Stimulated activated CD4-positive, alpha-beta T cell treated with anti-CD3 and anti-CD28 coated beads, Interleukin-4, amount 100 ng/mL, for 4 hours (primary cell): ENCODE measurements around the gene EBF3.

Experiments used
- DNase-seq, 2 experiments: peaks; one replicate each; pipeline ENCODE4 v3.0.0-alpha.2; 2020

EBF3 gene

DNA sequence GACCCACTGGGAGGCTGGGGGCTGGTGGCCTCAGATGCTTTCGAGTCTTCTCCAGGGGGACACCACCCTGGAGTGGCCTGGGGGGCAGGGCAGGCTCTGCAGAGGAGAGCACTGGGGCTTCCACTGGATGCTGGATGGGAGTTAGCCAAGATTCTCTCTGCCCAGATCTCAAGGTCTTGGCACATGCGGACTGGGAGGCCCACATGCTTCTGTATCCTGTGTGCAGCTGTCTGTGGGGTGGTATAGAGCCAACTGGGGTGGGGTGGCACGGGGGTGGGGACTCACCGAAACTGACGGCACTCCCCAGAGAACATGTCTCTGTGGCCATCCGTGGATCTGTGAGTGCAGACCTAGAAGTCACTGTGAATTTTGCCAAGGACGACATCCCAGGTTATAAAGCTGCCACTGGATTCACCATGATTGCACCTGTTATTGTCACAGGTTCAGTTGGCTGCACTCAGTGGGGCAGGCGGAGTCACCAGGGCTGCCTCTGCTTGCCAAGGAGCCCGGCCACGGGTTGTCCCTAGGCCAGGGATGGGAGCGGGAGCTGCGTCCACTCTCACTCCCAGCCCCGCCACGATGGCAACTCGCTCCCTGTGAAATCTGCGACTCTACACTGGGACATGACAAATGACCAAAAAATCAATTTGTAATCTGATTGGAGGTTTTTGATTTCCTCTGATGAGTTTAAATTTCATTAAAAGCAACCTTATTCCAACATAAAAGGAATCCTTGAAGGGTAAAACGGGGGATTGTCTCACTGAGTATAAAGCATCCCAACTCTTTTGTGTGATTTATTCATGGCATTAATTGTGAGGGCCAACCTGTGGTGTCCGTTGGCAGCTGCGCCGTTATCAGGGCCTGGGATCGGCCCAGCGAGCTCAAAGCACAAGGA, 131.3 kb downstream of the EBF3 start:
- DNase-seq: no peak

DNA sequence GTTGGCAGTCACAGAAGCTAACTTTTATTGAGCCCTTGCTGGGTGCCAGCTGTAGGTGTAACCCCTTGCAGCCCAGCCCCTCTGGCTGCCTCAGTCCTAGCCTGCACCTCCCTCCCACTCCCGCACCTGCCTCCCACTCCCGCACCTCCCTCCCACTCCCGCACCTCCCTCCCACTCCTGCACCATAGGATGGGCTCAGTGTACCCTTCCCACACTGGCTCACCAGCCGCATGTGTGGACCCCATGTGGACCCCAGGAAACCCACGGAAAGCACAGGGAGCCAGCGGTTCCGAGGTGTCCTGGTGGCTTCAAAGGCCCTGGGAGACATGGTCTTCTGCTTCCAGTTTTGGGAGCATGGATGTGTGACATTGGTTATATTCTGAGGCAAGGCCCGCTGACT, 132.9 kb downstream of the EBF3 start:
- DNase-seq: no peak

DNA sequence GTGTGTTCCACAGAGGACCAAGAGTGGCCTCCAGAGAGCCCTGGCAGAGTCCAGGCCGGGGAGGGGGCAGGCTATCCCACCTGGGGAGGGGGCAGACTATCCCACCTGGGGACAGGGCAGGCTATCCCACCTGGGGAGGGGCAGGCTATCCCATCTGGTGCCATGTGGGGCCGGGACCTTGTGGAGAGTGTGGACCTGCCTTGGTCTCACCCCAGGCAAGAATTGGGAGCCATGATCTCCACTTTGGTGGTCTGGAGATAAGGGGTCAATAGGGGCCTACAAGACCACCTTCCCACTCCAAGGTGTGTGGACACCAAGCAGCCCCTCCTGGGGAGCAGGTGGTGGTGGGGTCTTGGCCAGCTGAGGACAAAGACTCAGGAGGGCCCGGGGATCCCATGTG, 138.2 kb downstream of the EBF3 start:
- DNase-seq: no peak

DNA sequence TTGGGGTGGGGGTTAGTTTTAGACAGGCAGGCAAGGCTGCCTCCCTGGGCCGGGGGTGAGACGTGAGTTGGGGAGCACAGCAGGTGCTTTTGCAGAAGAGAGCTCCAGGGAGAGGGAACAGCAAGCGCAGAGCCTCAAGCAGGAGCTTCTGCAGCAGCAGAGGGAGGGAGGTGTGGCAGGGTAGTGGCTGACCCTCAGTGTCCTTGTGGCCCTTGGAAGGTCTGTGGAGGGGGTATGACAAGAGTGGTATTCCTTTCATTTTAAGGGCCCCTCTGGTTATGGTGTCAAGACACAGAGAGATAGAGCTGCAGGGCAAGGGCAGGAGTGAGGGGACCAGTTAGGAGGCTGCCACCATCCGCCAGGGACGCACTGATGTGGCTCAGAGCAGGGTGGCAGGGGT, 138.9 kb downstream of the EBF3 start:
- DNase-seq: no peak

DNA sequence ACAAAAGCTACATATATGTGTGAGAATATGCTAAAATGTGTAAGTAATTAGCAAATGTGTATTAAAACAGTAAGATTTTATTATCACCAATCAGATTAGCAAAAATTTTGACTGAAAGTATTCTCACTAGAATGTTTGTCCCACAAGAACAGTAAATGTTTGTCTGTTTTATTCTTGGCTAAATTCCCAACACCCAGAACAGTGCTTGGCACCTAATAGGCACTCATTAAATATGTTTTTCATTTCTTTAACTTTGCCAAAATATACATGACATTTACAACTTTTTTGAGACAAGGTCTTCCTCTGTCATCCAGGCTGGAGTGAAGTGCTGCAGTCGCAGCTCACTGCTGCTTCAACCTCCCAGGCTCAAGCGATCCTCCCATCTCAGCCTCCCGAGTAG, 143.6 kb downstream of the EBF3 start:
- DNase-seq: no peak

DNA sequence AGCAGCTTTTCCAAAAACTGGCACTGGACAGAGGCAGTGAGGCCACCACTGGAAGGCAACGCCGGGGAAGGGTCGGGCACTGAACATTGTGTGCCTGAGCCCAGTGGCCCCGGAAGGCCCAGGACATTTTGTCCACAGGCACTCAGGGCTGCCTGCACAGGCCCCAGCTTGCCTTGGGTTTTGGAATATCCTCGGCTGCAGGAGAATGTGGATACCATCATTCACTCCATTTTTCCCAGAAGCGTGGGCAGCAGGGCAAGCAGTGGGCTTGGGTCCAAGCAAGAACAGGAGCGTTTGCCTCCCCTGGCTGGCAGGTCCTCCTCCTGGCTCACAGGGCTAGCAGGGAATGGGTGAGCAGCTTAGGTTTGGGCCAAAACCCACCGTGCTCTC, 147.4 kb downstream of the EBF3 start:
- no peak for DNase-seq

DNA sequence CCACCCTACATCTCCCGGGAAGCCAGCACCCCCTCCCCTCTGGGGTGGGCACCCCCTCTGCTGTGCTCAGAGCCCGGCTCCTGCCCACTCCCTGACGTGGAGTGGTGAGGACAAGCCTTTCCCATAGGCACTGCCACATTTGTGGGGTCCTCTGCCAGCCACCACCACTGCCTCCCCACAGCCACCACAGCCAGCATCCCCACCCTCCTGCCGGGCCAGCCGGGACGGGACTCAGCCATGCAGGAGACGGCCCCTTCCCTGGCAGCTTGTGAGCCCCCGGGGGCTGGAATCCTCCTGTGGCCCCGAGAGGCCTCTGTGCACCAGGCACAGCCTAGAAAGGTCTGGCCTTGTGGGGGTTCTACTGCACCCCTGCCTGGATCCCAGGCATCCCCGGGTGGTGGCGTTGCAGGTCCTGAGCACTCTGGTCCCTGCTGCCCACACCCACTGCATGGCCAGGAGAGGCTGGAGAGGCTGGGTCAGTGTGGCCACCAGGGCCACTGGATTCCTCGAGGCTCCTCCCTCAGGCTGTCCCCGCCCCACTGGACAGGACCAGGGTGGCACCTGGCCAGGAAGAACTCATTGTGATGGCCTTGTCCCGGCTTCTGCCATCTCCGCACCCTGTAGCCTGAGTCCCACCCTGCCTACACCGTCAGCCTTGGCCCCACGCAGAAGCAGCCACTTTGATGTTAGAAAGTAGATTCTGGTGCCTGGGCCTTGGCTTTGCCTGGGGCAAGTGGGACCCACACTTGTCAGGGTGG, 148.0 kb downstream of the EBF3 start:
- DNase-seq: no peak

DNA sequence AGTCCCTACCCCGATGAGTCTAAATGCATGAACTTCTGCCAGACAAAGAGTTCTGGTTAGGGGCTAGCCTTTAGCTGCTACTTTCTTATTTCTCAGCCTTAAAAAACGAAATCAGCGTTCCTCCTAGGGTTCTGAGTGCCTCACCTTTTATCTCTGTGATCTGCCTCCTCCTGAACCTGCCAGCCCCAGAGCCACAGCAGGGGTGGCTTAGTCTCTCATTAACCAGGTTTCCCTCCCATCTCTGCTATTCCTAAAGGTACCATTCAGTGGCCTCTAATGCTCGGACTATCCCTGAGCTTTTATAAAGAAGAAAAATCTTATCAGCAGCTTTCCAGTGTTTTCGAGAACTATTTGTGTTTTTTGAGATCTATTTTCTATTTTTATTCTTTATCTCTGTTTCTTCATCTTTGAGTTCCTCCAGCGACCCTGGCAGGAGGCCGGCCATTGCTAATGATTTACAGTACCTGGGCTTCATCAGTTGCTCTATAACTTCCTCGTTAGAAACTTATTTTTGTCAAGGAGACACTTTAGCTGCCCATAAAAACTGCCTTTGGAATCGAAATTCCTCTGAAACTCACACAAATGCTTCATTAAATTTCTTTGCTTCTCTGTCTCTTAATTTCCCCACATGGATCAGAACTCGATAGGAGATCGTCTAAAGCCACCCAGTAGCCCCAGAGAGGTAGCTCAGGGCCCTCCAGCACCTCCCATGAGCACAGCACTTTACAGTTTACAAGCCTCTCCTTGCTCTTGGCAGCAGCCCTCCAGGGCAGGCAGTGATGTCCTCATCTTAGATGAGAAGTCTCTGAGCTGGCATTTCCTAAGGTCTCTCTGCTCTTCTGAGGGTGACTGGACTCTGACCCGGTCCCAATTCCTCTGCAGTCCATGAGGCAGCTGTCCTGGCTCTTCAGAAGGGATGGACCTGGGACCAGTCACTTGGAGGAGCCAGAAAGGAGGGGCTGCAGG, 149.1 kb downstream of the EBF3 start:
- DNase-seq: no peak

DNA sequence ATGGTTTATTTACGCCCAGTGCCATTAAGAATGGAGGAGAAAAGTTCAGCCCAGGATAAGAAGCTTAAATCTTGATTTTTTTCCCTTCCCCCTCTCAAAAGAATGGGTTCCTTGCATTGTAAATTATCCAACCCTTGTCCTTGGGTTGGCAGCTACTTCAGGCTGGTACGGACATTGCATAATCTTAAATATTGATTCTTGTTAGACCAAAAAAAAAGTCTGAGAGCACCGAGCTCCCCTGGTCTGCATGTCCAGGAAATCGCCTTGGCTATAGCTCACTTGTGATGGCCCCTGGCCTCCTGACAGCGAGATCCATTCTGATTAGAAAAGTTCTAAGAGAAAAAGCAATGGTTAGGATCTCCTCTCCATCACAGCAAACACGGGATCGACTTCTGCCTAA, 151.7 kb downstream of the EBF3 start:
- no peak for DNase-seq

DNA sequence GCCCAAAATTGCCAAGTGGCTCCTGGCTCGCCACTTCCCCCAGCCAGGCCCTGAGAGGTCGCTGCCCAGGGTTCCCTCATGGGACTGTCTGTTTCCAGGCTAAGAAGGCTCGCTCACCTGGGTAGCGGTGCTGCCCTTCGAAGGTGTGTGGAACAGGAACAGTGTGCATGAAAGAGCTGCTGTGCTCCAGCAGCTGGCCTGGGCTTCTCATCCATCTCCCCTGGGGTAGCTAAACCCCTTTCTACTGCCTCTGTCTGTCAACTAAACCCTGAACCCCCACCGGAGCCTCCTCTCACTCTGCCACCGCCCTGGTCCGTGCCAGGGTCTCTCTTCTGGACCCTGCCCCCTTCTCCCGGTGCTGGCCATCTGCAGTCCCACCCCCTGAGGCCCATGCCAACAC, 152.9 kb downstream of the EBF3 start:
- no peak for DNase-seq

DNA sequence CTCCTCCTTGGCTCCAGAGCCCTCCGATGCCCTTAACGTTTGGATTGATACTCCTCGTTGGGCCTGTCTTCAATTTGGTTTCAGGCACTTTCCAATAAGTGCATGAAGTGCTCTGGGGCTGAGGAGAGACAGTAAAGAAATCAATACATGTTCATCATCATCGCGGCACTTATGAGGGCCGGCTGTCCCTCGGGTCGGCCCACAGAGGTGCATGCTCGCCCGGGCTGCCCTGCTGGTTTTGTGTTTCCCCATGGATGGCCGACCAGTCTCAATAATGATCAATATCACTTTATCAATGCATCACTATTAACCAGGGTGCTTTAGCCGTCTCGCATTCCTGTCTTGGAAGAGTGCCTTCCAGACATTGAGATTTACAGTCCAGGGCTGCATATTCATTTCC, 154.2 kb downstream of the EBF3 start:
- no peak for DNase-seq

DNA sequence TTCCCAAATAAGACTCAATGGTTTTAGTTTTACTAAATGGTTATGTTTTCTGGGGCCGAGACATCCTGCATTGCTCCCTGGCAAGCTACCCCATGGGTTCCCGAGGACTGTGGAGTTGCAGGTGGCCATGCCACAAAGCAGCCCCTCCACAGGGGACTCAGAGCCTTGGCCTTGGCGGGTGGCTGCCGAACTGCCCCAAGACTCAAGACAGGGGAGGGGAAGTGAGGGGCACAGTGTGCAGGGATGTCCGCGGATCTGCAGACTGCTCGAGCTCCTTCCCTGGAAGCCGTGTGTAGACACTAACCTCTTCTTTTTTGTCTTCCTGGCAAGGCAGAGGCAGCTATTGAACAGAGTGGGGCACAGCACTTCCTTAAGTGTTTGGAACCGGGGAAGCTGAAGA, 154.6 kb downstream of the EBF3 start:
- DNase-seq: no peak

DNA sequence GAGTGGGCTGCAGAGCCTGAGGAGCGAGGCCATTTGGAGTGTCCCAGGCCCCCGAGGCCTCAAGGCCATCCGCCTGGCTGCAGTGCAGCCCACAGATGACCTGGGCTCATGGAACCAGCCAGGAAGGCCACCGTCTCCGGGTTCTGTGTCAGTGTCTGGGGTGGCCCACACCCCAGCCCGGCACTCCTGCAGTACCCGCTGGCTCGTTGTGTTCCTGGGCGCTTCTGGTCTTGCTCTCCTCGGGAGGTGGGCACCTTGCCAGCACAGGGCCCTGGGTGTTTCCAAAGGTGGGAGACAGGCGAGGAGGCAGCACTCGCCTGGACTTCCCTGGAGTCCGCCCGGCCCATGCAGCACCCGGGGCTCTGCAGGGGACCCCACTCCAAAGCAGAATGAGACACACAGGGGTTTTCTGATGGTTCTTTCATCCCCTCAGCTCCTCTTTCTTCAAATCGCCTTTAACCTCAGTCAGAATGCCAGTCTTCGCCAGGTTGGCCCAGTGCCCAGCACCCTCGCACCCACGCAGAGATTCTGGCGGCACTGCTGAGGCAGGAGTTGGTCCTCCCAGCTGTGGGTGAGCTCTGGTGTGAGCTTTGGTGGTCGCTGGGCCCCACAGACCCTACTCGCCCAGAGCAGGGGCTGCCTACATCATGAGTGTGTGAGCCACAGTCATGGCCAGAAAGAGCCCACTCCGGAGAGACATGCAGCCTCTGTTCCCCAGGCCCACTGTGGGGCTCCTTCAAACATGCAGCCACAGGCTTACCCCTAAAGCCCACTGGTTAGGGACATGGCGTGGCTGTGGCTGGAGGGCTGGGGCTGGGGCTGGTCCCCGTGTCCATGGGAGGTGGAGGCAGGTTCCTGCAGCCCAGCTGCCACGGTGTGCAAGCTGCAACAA, 155.7 kb downstream of the EBF3 start:
- DNase-seq: no peak

DNA sequence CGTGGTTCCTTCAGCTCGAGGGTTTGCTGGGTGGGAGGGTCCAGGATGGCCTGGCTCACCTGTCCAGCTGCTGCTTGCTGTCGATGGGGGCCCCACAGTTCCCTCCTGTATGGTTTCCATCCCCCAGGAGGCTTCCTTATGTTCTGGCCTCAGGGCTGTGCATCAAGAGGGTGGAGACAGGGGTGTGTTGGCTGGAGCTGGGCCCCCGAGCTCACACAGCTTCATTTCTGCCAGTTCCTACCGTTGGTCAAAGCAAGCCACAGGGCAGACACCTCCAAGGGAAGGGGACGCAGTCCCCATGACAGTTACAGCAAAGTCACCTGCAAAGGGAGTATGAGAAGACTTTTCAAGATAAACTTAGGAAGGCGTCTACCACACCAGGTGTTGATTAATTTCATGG, 156.9 kb downstream of the EBF3 start:
- DNase-seq: no peak

DNA sequence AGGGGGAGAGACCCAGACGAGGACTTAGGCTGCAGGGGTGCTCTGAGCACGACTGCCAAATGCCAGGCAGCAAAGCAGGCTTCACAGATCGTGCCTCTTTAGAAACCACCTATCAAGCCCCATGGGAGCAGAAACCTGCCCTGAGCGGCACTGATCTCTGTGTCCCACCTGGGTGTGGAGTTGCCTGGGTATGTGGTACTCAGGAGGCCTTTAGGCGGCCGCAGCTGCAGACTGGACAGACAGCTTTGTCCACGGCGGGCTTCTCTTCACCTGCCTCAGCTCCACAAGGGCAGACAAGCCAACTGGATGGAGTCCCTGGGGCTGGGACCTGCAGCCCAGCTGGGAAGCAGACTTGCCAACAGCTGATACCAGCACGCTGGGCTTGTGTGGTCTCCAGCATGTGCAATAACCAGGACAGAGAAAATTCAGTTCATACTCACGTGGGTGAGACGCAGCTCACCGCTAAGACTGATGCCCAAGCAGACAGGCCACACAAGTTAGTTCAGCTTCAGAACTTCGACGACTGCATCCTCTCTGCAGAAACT, 163.2 kb downstream of the EBF3 start:
- no peak for DNase-seq

DNA sequence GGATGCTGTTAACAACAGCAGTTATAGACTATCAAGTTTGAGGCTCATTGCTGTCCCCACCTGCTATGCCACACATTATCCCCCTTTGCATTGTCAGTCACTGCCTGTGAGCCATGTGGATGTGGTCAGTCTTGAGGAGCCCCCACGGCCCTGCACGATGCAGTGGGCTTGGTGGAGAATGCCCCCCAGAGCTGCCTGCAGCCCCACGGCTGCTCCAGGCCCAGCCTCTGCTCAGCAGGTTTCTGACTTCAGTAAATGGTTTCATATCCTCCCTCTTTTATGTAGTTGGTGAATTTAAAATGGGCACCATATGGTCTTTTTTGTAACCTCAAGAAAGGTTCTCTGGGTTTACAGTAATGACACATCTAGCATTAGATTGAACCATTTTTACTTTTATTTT, 164.1 kb downstream of the EBF3 start:
- DNase-seq: no peak

DNA sequence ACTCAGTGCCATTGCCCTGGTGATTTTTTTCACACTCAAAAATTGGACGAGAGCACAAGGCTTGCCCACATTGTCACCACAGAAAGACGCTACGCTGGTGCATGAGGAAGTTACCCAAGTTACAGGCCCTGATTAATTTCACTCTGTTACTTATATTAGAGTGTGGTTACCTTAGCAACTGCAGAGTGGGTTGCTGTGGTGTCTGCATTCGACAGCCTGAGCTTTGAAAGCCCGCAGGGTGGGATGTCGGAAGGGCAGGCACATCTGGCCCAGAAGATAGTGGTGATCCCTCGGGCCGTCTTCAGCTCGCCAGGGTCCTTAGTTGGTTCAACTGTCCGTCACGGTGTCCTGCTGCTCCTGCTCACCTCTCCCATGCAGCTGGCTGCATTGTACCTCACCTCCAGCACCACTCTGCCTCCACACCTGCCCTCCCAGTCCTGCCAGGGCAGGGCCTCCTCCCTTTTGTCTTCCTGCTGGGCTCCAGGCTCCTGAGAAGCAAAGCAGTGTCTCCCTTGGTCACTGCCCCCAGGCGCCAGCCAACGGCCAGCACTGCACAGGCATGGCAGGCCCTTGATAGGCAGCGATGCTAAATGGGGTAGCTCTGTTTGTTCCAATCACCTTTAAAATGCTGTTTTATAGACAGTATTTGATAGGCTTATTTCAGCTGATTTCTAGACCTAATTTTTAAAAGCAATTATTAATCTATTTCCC, 167.2 kb downstream of the EBF3 start:
- DNase-seq: no peak

DNA sequence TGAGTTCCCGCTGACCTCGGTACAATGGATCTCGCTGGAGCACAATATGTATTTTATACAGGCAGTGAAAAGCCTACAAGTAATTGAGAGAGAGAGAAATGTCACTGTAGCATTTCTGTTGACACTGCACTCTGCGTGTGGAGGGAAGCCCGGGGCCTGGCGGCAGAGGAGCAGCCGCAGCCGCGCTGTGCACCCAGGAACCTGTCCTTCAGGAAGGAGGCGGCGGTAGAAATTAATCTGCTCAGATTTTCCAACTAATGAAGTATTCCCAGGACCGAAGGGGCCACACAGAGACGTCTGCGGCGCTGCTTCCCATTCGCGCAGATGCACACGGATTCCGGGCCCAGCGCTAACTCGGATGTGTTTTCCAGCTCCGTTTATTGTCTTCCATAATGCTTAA, 170.1 kb downstream of the EBF3 start:
- no peak for DNase-seq

DNA sequence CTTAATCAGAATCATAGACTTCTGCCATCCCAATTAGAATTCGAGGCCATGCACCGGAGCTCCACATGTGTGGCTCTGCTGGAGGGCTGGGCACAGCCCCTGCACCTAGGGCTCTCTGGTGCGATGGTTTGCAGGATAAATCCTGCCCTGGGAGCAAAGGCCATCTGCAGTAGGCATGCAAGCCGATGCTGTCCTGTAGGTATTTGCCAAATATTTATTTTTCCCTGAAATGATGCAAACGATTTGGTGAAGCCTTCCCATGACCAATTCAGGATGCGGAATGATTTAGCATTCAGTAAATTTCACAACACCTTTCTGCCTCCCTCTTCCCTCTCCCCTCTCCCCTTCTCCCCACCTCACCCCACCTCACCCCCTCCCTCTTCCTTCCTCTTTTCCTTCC, 170.6 kb downstream of the EBF3 start:
- DNase-seq: no peak

DNA sequence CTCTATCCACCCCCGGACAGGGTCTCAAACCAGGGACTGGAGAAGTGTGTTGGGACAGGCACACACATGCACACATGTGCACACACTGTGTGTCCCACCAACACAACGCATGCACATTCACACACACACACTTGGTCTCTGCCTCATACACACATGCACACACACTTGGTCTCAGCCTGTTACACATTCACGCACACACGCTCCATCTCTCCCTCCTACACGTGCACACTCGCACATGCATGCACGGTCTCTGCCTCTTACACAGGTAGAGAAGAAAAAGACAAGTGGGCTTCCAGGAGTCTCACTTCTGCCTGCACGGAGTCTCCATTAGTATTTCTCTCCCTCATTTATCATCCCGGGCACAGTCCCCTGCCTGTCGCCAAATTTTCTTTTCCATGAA, 171.2 kb downstream of the EBF3 start:
- no peak for DNase-seq

DNA sequence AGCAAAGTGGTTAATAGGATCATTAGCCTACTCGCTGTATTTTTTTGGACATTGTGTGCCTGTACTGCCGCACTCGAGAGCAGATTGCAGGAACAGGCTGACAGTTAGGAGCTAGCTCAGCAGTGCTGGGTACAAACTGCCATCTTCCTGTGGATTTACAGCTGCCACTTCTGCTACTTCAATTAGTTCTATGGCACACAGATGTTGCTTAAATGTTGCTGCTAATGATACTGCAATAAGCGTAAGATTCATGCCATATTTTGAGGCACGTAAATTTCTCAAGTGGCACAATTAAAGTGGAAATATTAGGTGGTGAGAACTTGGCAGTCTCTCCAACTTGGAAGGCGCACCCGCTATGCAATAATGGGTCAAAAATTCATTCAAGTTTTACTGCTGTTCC, 171.9 kb downstream of the EBF3 start:
- DNase-seq: no peak
